HEK293T (cell line): ENCODE results near the gene CDKN2AIP.

Experiments
- CTCF ChIA-PET: fragments of 350-600 bp; formaldehyde crosslinking; extraction: SDS; loops from one replicate; lab custom pipeline; 2021; ENCODE audit warnings: antibody characterized with exemption, inconsistent platforms; lab: Yijun Ruan, JAX
- POLR2A ChIA-PET: fragments of 350-600 bp; formaldehyde crosslinking; extraction: SDS; loops from one replicate; lab custom pipeline; 2020; ENCODE audit warnings: antibody characterized with exemption, inconsistent platforms; lab: Yijun Ruan, JAX
- DNase-seq: peaks from one replicate; pipeline ENCODE4 v3.0.0; 2012; ENCODE audit warnings: mixed read lengths; ENCODE audit errors: extremely low spot score
- ARNT ChIP-seq: fragments of 450-650 bp; IDR thresholded peaks from 2 replicates; pipeline ENCODE4 v1.6.1; 2017; ENCODE audit warnings: mild to moderate bottlenecking
- BHLHE40 ChIP-seq: fragments of 450-650 bp; IDR thresholded peaks from 2 replicates; pipeline ENCODE4 v1.6.1; 2016; ENCODE audit warnings: mild to moderate bottlenecking, moderate library complexity, borderline replicate concordance
- CTBP1 ChIP-seq: fragments of 450-650 bp; IDR thresholded peaks from 2 replicates; pipeline ENCODE4 v1.6.1; 2016; ENCODE audit warnings: borderline replicate concordance
- ELF4 ChIP-seq: fragments of 450-650 bp; IDR thresholded peaks from 2 replicates; pipeline ENCODE4 v1.6.1; 2017; ENCODE audit warnings: antibody characterized with exemption
- FOXA1 ChIP-seq: fragments of 450-650 bp; IDR thresholded peaks from 2 replicates; pipeline ENCODE4 v1.6.1; 2016; ENCODE audit warnings: mild to moderate bottlenecking
- FOXK2 ChIP-seq: fragments of 450-650 bp; IDR thresholded peaks from 2 replicates; pipeline ENCODE4 v1.6.1; 2016; ENCODE audit warnings: mild to moderate bottlenecking
- FOXM1 ChIP-seq: fragments of 450-650 bp; IDR thresholded peaks from 2 replicates; pipeline ENCODE4 v1.6.1; 2017; ENCODE audit warnings: mild to moderate bottlenecking, borderline replicate concordance
- HDGF ChIP-seq: fragments of 450-650 bp; IDR thresholded peaks from 2 replicates; pipeline ENCODE4 v1.6.1; 2017; ENCODE audit warnings: antibody characterized with exemption, borderline replicate concordance
- L3MBTL2 ChIP-seq: fragments of 450-650 bp; conservative IDR thresholded peaks from 2 replicates; pipeline ENCODE4 v1.6.1; 2016; ENCODE audit warnings: mild to moderate bottlenecking
- LEF1 ChIP-seq: fragments of 450-650 bp; IDR thresholded peaks from 2 replicates; pipeline ENCODE4 v1.6.1; 2017; ENCODE audit warnings: mild to moderate bottlenecking, borderline replicate concordance
- NFRKB ChIP-seq: fragments of 450-650 bp; IDR thresholded peaks from 2 replicates; pipeline ENCODE4 v1.6.1; 2016; ENCODE audit warnings: mild to moderate bottlenecking, moderate library complexity
- PKNOX1 ChIP-seq: fragments of 450-650 bp; IDR thresholded peaks from 2 replicates; pipeline ENCODE4 v1.6.1; 2016
- SP1 ChIP-seq: fragments of 450-650 bp; IDR thresholded peaks from 2 replicates; pipeline ENCODE4 v1.6.1; 2017
- SUZ12 ChIP-seq: fragments of 450-650 bp; IDR thresholded peaks from 2 replicates; pipeline ENCODE4 v1.6.1; 2016; ENCODE audit warnings: mild to moderate bottlenecking
- TARDBP ChIP-seq: fragments of 450-650 bp; IDR thresholded peaks from 2 replicates; pipeline ENCODE4 v1.6.1; 2016
- ZNF384 ChIP-seq: fragments of 450-650 bp; IDR thresholded peaks from 2 replicates; pipeline ENCODE4 v1.6.1; 2016

The CDKN2AIP gene

GRCh38 chr4:183483997-183484396 is 39.6 kb downstream of the CDKN2AIP start:
- POLR2A ChIA-PET, result no interaction called here
- CTCF ChIA-PET, result no interaction called here
- TF ChIP-seq ELF4 (no peak), TARDBP (no peak), PKNOX1 (no peak), FOXK2 (no peak), CTBP1 (no peak), FOXA1 (no peak), LEF1 (no peak), SP1 (no peak), NFRKB (no peak), SUZ12 (no peak), ZNF384 (no peak), ARNT (no peak), HDGF (no peak), BHLHE40 (no peak), L3MBTL2 (no peak), FOXM1 (no peak)
- DNase-seq, result no peak

- POLR2A ChIA-PET, result interaction anchor here (1.0 kb wide), 1 partner anchor 18 kb away, joined by 3 read pairs; no protein-coding TSS in a partner anchor
- no peak for DNase-seq
- CTCF ChIA-PET, result interaction anchor here (1.1 kb wide), 1 partner anchor 55 kb away, joined by 9 read pairs; no protein-coding TSS in a partner anchor
- no peak for TF ChIP-seq ARNT
- TF ChIP-seq ELF4, result no peak
- no peak for TF ChIP-seq FOXA1
- no peak for TF ChIP-seq FOXM1
- TF ChIP-seq FOXK2, result no peak
- TF ChIP-seq HDGF, result no peak
- TF ChIP-seq PKNOX1, result no peak
- no peak for TF ChIP-seq ZNF384
- no peak for TF ChIP-seq CTBP1
- TF ChIP-seq SP1, result no peak
- TF ChIP-seq TARDBP, result no peak
- no peak for TF ChIP-seq LEF1
- TF ChIP-seq L3MBTL2, result no peak
- no peak for TF ChIP-seq SUZ12
- TF ChIP-seq BHLHE40, result no peak
- TF ChIP-seq NFRKB, result no peak
These were observed 41.1 kb downstream of the CDKN2AIP start for GRCh38 chr4:183485411-183486160.

GRCh38 chr4:183492791-183493222 is 48.4 kb downstream of the CDKN2AIP start:
- TF ChIP-seq ELF4 (no peak), SUZ12 (no peak), ZNF384 (no peak), LEF1 (no peak), ARNT (no peak), FOXM1 (no peak), FOXA1 (no peak), BHLHE40 (no peak), L3MBTL2 (no peak), TARDBP (no peak), NFRKB (no peak), SP1 (no peak), HDGF (no peak), CTBP1 (no peak)
- DNase-seq, result no peak
- ChIA-PET POLR2A (no interaction called here), CTCF (no interaction called here)

- no peak for DNase-seq
- POLR2A ChIA-PET, result no interaction called here
- TF ChIP-seq SP1 (no peak), CTBP1 (no peak), NFRKB (no peak), HDGF (no peak), FOXK2 (no peak), BHLHE40 (no peak), ELF4 (no peak), SUZ12 (no peak)
- CTCF ChIA-PET, result no interaction called here
These were observed 48.8 kb downstream of the CDKN2AIP start for GRCh38 chr4:183493246-183493645.

GRCh38 chr4:183495184-183495583 is 50.7 kb downstream of the CDKN2AIP start:
- DNase-seq, result no peak
- CTCF ChIA-PET, result interaction anchor here (0.7 to 0.9 kb wide), 2 partner anchors 17 to 89 kb away, joined by 3 to 7 read pairs; no protein-coding TSS in a partner anchor
- POLR2A ChIA-PET, result interaction anchor here (1.6 kb wide), 1 partner anchor 9 kb away, joined by 6 read pairs; the partner anchor contains the start of gene ING2
- TF ChIP-seq NFRKB (no peak), ZNF384 (no peak), SUZ12 (no peak), FOXM1 (no peak), TARDBP (no peak), FOXK2 (no peak)
